Ascending aorta (tissue), 2 donors: ENCODE data around the gene D2HGDH. TPM values are rescaled to one million over a fixed set of nuclear protein-coding genes. Genes with fewer than 3 reads are reported as not detected.
"Not testable (repeated sequence)": the region's sequence is repeated elsewhere in the genome, so short reads cannot be mapped to it uniquely, and the experiment has no call there.

Experiments used
- DNase-seq, 2 donors: peaks; one replicate each; pipeline ENCODE4 v3.0.0-alpha.2; 2019; ENCODE audit warnings: low spot score in 2 of 2
- H3K27ac ChIP-seq, 2 donors: fragments of 200-600 bp; sonication (generic); one replicate each; pipeline ENCODE4 v1.5.1; 2016 to 2017; ENCODE audit warnings: mild to moderate bottlenecking in 1 of 2
- H3K27me3 ChIP-seq: fragments of 200-600 bp; sonication (generic); one replicate; pipeline ENCODE4 v1.5.1; 2017
- H3K36me3 ChIP-seq, 2 donors: fragments of 200-600 bp; sonication (generic); one replicate each; pipeline ENCODE4 v1.5.1; 2016
- H3K4me1 ChIP-seq, 2 donors: fragments of 200-600 bp; sonication (generic); one replicate each; pipeline ENCODE4 v1.5.1; 2016 to 2017; ENCODE audit warnings: mild to moderate bottlenecking in 1 of 2
- H3K4me3 ChIP-seq, 2 donors: fragments of 200-600 bp; sonication (generic); one replicate each; pipeline ENCODE4 v1.5.1; 2016 to 2017; ENCODE audit warnings: mild to moderate bottlenecking in 1 of 2
- H3K9me3 ChIP-seq, 2 donors: fragments of 200-600 bp; sonication (generic); one replicate each; pipeline ENCODE4 v1.5.1; 2016
- intact Hi-C: fragments of 100-400 bp; cut with DNase I; formaldehyde crosslinking; loops from one replicate; pipeline ENCODE4 v1.15.1; 2023
- total RNA-seq: library from RNA; depleted of rRNA; stranded (reverse); fragments of >200 nt; gene quantifications from one replicate; pipeline ENCODE4 v1.1.0, GENCODE V29; 2016
- TF ChIP-seq, protein P1 (sequence below), 3 experiments: fragments of 200-600 bp in 2 of 3; fragments of 450-650 bp in 1 of 3; sonication (generic) in 2 of 3; IDR thresholded peaks; one replicate each; pipeline ENCODE4 v1.5.1; 2016 to 2019; ENCODE audit warnings: antibody characterized with exemption in 3 of 3, mild to moderate bottlenecking in 1 of 3, moderate library complexity in 1 of 3

The D2HGDH gene
- total RNA-seq, 1 donor from 2014 or later = 22.2 TPM

DNA sequence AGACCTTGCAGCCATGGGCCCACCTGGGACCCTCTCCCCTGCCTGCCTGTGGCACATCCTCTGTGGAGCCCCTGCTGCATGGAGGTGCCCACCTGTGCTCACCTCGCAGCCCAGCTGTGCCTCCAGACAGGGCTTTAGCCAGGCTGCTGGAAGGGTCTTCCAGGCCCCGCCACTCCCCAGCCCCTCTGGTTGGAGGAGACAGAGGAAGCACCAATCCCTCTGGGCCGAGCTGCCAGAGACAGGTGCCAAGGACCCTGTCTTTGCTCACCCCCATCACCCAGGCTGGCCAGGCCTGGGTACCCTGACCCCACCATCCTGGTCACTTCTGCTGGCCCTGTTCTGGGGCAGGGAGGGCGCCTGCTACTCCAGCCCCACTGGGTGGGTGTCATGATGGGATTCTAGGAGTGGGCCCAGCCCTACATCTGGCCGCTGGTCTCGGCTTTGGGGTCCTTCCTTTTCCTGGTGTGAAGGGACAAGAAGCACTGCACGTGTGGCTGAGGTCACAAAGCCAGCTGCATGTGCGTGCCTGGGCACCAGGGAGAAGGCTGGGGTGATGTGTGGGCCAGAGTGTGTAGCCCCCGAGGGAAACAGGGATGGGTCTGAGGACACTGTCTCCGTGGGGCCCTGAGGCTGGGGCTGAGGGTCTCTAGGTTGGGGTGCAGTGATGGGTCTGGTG, 65.2 kb downstream of the D2HGDH start:
- H3K27me3 ChIP-seq = no peaks in the 10 kb centered on the region
- H3K4me3 ChIP-seq = no peak overlapping the region
- intact Hi-C loops = no loop called here
- H3K36me3 ChIP-seq = no peaks in the 10 kb centered on the region
- no peak overlapping the region for H3K27ac ChIP-seq
- H3K9me3 ChIP-seq = no peaks in the 10 kb centered on the region
- DNase-seq = no peak
- TF ChIP-seq, protein P1, sequence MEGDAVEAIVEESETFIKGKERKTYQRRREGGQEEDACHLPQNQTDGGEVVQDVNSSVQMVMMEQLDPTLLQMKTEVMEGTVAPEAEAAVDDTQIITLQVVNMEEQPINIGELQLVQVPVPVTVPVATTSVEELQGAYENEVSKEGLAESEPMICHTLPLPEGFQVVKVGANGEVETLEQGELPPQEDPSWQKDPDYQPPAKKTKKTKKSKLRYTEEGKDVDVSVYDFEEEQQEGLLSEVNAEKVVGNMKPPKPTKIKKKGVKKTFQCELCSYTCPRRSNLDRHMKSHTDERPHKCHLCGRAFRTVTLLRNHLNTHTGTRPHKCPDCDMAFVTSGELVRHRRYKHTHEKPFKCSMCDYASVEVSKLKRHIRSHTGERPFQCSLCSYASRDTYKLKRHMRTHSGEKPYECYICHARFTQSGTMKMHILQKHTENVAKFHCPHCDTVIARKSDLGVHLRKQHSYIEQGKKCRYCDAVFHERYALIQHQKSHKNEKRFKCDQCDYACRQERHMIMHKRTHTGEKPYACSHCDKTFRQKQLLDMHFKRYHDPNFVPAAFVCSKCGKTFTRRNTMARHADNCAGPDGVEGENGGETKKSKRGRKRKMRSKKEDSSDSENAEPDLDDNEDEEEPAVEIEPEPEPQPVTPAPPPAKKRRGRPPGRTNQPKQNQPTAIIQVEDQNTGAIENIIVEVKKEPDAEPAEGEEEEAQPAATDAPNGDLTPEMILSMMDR (IDR thresholded peaks at IDR 0.05) = no peak
- H3K4me1 ChIP-seq = peaks cover 4 to 9% of the 10 kb centered on the region in 2 donors

GRCh38 chr2:241800198-241800903, 65.9 kb downstream of the D2HGDH start:
- H3K27ac ChIP-seq, H3K9me3 ChIP-seq, H3K4me3 ChIP-seq, H3K36me3 ChIP-seq, intact Hi-C loops, H3K27me3 ChIP-seq, DNase-seq: not testable (repeated sequence)
- H3K4me1 ChIP-seq = peaks cover 4 to 11% of the 10 kb centered on the region in 2 donors

- peaks cover 4 to 11% of the 10 kb centered on the region in 2 donors for H3K4me1 ChIP-seq
- intact Hi-C loops = no loop called here
- TF ChIP-seq, protein P1 (IDR thresholded peaks at IDR 0.05) = no peak
- peak in 1 of 2 donors; percentile 59 for DNase-seq
- no peaks in the 10 kb centered on the region for H3K36me3 ChIP-seq
- H3K4me3 ChIP-seq = no peak overlapping the region
- H3K27me3 ChIP-seq = no peaks in the 10 kb centered on the region
- no peak overlapping the region for H3K27ac ChIP-seq
- no peaks in the 10 kb centered on the region for H3K9me3 ChIP-seq
Measured at GRCh38 chr2:241801611-241802420, 67.4 kb downstream of the D2HGDH start.

DNA sequence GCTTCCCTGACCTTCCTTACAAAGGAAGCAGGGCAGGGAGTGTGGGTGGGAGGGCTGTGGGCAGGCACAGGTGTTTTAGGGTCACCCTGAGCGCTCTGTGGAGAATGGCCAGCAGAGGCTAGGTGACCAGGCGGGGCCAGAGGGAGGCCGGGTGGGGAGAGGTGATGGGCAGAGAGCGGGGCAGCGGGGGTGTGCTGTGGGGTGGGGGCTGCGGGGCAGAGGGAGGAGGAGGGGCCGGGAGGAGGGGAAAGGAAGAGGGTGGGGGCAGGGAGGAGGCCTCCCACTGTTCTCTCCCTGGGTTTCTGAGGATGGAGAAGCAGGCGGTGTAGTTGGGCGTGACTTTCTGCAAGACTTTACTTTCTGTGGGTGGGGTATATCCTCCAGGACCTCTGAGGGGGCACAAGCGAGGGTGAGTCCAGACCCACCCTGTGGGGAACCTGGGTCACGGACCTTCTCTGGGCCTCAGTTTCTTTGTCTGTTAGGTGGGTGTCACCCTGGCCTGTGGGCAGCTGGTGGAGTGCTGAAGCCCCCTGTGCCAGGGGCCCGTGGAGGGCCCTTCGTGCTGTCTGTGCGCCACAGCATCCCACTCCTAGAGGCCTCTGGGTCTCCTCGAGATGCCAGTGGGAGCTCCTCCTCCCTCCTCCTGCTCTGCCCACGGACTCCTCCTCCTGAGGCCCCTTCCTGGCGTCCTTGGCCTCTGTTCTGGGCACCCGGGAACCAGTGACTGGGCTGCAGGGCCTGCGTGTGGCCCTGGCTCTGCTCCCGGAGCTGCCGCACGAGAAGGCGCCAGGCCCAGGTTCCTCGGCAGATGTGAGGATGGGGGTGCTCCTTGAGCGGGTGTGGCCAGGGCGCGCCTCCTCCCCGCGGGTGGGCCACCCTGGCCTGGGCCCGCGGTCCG, 68.2 kb downstream of the D2HGDH start:
- DNase-seq = peak in 1 of 2 donors; percentile 61
- Histone ChIP-seq H3K27me3 (no peaks in the 10 kb centered on the region), H3K4me1 (peaks cover 4 to 11% of the 10 kb centered on the region in 2 donors), H3K4me3 (peak overlapping the region; percentile 47 to 66), H3K27ac (no peak overlapping the region), H3K36me3 (no peaks in the 10 kb centered on the region), H3K9me3 (no peaks in the 10 kb centered on the region)
- intact Hi-C loops = no loop called here
- TF ChIP-seq, protein P1 (IDR thresholded peaks at IDR 0.05) = no peak

DNA sequence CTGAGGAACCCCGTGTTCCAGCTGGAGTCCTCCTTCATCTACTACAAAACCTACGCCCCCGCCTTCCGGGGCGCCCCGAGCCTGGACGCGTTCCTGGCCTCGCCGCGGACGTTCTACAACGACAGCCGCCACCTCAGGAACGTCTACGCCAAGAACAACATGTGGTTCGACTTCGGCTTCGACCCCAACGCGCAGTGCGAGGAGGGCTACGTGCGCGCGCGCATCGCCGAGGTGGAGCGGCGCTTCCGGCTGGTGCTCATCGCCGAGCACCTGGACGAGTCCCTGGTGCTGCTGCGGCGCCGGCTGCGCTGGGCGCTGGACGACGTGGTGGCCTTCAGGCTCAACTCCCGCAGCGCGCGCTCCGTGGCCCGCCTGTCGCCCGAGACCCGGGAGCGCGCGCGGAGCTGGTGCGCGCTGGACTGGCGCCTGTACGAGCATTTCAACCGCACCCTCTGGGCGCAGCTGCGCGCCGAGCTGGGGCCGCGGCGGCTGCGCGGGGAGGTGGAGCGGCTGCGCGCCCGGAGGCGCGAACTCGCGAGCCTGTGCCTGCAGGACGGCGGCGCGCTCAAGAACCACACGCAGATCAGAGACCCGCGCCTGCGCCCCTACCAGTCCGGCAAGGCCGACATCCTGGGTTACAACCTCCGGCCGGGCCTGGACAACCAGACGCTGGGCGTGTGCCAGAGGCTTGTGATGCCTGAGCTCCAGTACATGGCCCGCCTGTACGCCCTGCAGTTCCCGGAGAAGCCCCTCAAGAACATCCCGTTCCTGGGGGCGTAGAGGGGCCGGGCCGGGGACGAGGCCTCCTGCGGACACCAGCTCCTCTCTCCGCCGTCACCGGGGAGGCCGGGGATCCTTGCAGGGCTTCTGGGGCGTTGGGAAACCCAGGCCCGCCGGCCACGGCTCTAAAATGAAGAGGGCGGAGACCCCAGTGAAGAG, 69.2 kb downstream of the D2HGDH start:
- peaks cover 4 to 11% of the 10 kb centered on the region in 2 donors for H3K4me1 ChIP-seq
- DNase-seq = peak in 1 of 2 donors; percentile 73
- intact Hi-C loops = no loop called here
- H3K9me3 ChIP-seq = no peaks in the 10 kb centered on the region
- H3K36me3 ChIP-seq = no peaks in the 10 kb centered on the region
- H3K27me3 ChIP-seq = no peaks in the 10 kb centered on the region
- TF ChIP-seq, protein P1 (IDR thresholded peaks at IDR 0.05) = no peak
- H3K27ac ChIP-seq = no peak overlapping the region
- H3K4me3 ChIP-seq = peak overlapping the region; percentile 47 to 66
